Caki2 (cell line): ENCODE measurements around the gene UBE2G2. TPM values are rescaled to one million over a fixed set of nuclear protein-coding genes. Genes with fewer than 3 reads are reported as not detected.

ENCODE experiments used
- DNase-seq: peaks from one replicate; pipeline ENCODE4 v3.0.0-alpha.2; 2015; ENCODE audit warnings: low read depth
- in situ Hi-C: cut with HindIII; loops from 2 replicates; pipeline ENCODE4 v1.10.0; 2016; ENCODE audit warnings: low sequenced_read_pairs, low pct_unique_long_range_greater_than_20kb, mixed read lengths
- total RNA-seq: library from RNA; depleted of rRNA; stranded (reverse); fragments of >200 nt; shearing (Covaris generic); gene quantifications from 2 replicates; pipeline ENCODE4 v1.2.3, GENCODE V29; 2014; ENCODE audit warnings: low replicate concordance

UBE2G2 gene
- total RNA-seq, 1 experiment from 2014 or later, result 43.8 TPM

- DNase-seq, result no peak
Measured at GRCh38 chr21:44802396-44803153, 955 bp upstream of the UBE2G2 start.

GRCh38 chr21:44800971-44801467, 601 bp downstream of the UBE2G2 start:
- DNase-seq, result peak; percentile 51
- in situ Hi-C loops, result loop anchor here (25.0 kb wide), 1 partner anchor 336 kb away; no protein-coding TSS in a partner anchor

More at GRCh38 chr21:44802396-44803153, 955 bp upstream of the UBE2G2 start:
- in situ Hi-C loops, result loop anchor here (25.0 kb wide), 1 partner anchor 335 kb away; no protein-coding TSS in a partner anchor

- peak; percentile 19 for DNase-seq
- in situ Hi-C loops, result loop anchor here (25.0 kb wide), 1 partner anchor 337 kb away; no protein-coding TSS in a partner anchor
Measured at GRCh38 chr21:44800103-44800502, 1.5 kb downstream of the UBE2G2 start.

GRCh38 chr21:44799646-44800045, 2.0 kb downstream of the UBE2G2 start:
- in situ Hi-C loops, result loop anchor here (25.0 kb wide), 1 partner anchor 338 kb away; no protein-coding TSS in a partner anchor

GRCh38 chr21:44797775-44798174, 3.8 kb downstream of the UBE2G2 start:
- no peak for DNase-seq
- in situ Hi-C loops, result no loop called here

More at GRCh38 chr21:44799646-44800045, 2.0 kb downstream of the UBE2G2 start:
- no peak for DNase-seq

- DNase-seq, result no peak
- in situ Hi-C loops, result no loop called here
Measured at GRCh38 chr21:44795342-44795741, 6.3 kb downstream of the UBE2G2 start.

- in situ Hi-C loops, result no loop called here
- DNase-seq, result no peak
Measured at GRCh38 chr21:44793592-44794374, 7.8 kb downstream of the UBE2G2 start.

- peak; percentile 67 for DNase-seq
- in situ Hi-C loops, result no loop called here
Measured at GRCh38 chr21:44792702-44793591, 8.7 kb downstream of the UBE2G2 start.

- no peak for DNase-seq
- in situ Hi-C loops, result no loop called here
Measured at GRCh38 chr21:44791993-44792392, 9.6 kb downstream of the UBE2G2 start.

- in situ Hi-C loops, result no loop called here
- DNase-seq, result no peak
Measured at GRCh38 chr21:44791246-44791645, 10.4 kb downstream of the UBE2G2 start.

GRCh38 chr21:44790368-44790767, 11.3 kb downstream of the UBE2G2 start:
- in situ Hi-C loops, result no loop called here

GRCh38 chr21:44789880-44790279, 11.7 kb downstream of the UBE2G2 start:
- no peak for DNase-seq
- in situ Hi-C loops, result no loop called here

More at GRCh38 chr21:44790368-44790767, 11.3 kb downstream of the UBE2G2 start:
- DNase-seq, result no peak

- in situ Hi-C loops, result no loop called here
- DNase-seq, result no peak
Measured at GRCh38 chr21:44785620-44786335, 15.8 kb downstream of the UBE2G2 start.

GRCh38 chr21:44784810-44785209, 16.8 kb downstream of the UBE2G2 start:
- DNase-seq, result no peak
- in situ Hi-C loops, result no loop called here

- in situ Hi-C loops, result no loop called here
- no peak for DNase-seq
Measured at GRCh38 chr21:44783020-44783696, 18.5 kb downstream of the UBE2G2 start.

- no peak for DNase-seq
- in situ Hi-C loops, result no loop called here
Measured at GRCh38 chr21:44780767-44781459, 20.7 kb downstream of the UBE2G2 start.
